AG04450 (cell line): ENCODE data around the gene HCLS1. TPM values are rescaled to one million over a fixed set of nuclear protein-coding genes. Genes with fewer than 3 reads are reported as not detected.

Experiments used
- CTCF ChIA-PET: fragments of 300-600, 350-600 bp; formaldehyde crosslinking; extraction: SDS; loops from one replicate; lab custom pipeline; 2022; ENCODE audit warnings: antibody characterized with exemption, inconsistent platforms; lab: Charles Lee
- POLR2A ChIA-PET: fragments of 350-600 bp; formaldehyde crosslinking; extraction: SDS; loops from one replicate; lab custom pipeline; 2021; ENCODE audit warnings: antibody characterized with exemption, inconsistent platforms; lab: Yijun Ruan, JAX
- DNase-seq: peaks from one replicate; pipeline ENCODE4 v3.0.0-alpha.2; 2011; ENCODE audit warnings: low read depth, low spot score
- H3K27ac ChIP-seq: one replicate; pipeline ENCODE4 v1.5.1; 2012; ENCODE audit warnings: low read depth, low read length, control low read depth
- H3K27me3 ChIP-seq: one replicate; pipeline ENCODE4 v1.6.0; 2012; ENCODE audit warnings: low read length; ENCODE audit not compliant: control insufficient read depth, insufficient read depth
- H3K4me3 ChIP-seq: 2 replicates; pipeline ENCODE4 v1.5.1; 2011; ENCODE audit warnings: mild to moderate bottlenecking, low read depth, low read length, control low read depth
- H3K9me3 ChIP-seq: 2 replicates; pipeline ENCODE4 v1.5.1; 2012; ENCODE audit warnings: low read length; ENCODE audit not compliant: control insufficient read depth, insufficient read depth
- CTCF ChIP-seq: IDR thresholded peaks from 2 replicates; pipeline ENCODE4 v1.5.1; 2011; ENCODE audit warnings: low read depth, low read length, control low read depth, inconsistent platforms
- polyA plus RNA-seq: library from polyadenylated mRNA; depleted of rRNA; stranded (reverse); fragments of >200 nt; gene quantifications from 2 replicates; pipeline ENCODE4 v1.2.3, GENCODE V29; 2011

The HCLS1 gene
- polyA plus RNA-seq, 1 experiment, result 0.51 TPM

GRCh38 chr3:121648219-121648958 is 12.3 kb downstream of the HCLS1 start:
- POLR2A ChIA-PET, result no interaction called here
- Histone ChIP-seq H3K9me3 (no peaks in the 10 kb centered on the region), H3K27ac (no peak overlapping the region), H3K27me3 (no peaks in the 10 kb centered on the region), H3K4me3 (no peak overlapping the region)
- DNase-seq, result no peak
- CTCF ChIA-PET, result no interaction called here
- TF ChIP-seq CTCF, result no peak

GRCh38 chr3:121645054-121645453 is 15.6 kb downstream of the HCLS1 start:
- POLR2A ChIA-PET, result no interaction called here
- no peak for TF ChIP-seq CTCF
- Histone ChIP-seq H3K27me3 (no peaks in the 10 kb centered on the region), H3K4me3 (no peak overlapping the region), H3K27ac (no peak overlapping the region), H3K9me3 (no peaks in the 10 kb centered on the region)
- DNase-seq, result no peak
- CTCF ChIA-PET, result no interaction called here

- H3K4me3 ChIP-seq, result no peak overlapping the region
- no peak for TF ChIP-seq CTCF
- H3K9me3 ChIP-seq, result no peaks in the 10 kb centered on the region
- H3K27me3 ChIP-seq, result no peaks in the 10 kb centered on the region
- no peak for DNase-seq
- no peak overlapping the region for H3K27ac ChIP-seq
- CTCF ChIA-PET, result no interaction called here
- POLR2A ChIA-PET, result no interaction called here
Observed at GRCh38 chr3:121642601-121643314, 17.9 kb downstream of the HCLS1 start.

- ChIA-PET POLR2A (no interaction called here), CTCF (no interaction called here)
- Histone ChIP-seq H3K27me3 (no peaks in the 10 kb centered on the region), H3K27ac (no peak overlapping the region), H3K9me3 (no peaks in the 10 kb centered on the region), H3K4me3 (no peak overlapping the region)
- DNase-seq, result no peak
- TF ChIP-seq CTCF, result no peak
Observed at GRCh38 chr3:121641127-121641526, 19.6 kb downstream of the HCLS1 start.

- DNase-seq, result no peak
- Histone ChIP-seq H3K27ac (no peak overlapping the region), H3K27me3 (no peaks in the 10 kb centered on the region), H3K9me3 (no peaks in the 10 kb centered on the region), H3K4me3 (no peak overlapping the region)
- no peak for TF ChIP-seq CTCF
- ChIA-PET CTCF (interaction anchor here (0.6 kb wide), 1 partner anchor 1813 kb away, joined by 3 read pairs; no protein-coding TSS in a partner anchor), POLR2A (no interaction called here)
Observed at GRCh38 chr3:121637922-121638321, 22.8 kb downstream of the HCLS1 start.
